HFFc6 (cell line): Measurements from ENCODE around the gene PKD2L2. TPM values are rescaled to one million over a fixed set of nuclear protein-coding genes. Genes with fewer than 3 reads are reported as not detected.
"Not testable (repeated sequence)": the region's sequence is repeated elsewhere in the genome, so short reads cannot be mapped to it uniquely, and the experiment has no call there.

ENCODE experiments used
- DNase-seq: peaks from one replicate; pipeline ENCODE4 v3.0.0-alpha.2; 2018
- H3K27ac Mint-ChIP-seq: 2 replicates; pipeline ENCODE4 v1.8.0; 2020; ENCODE audit warnings: mild to moderate bottlenecking, mixed read lengths
- H3K27me3 Mint-ChIP-seq: 2 replicates; pipeline ENCODE4 v1.8.0; 2021; ENCODE audit warnings: mild to moderate bottlenecking, moderate library complexity, mixed read lengths; ENCODE audit not compliant: insufficient read depth
- H3K36me3 Mint-ChIP-seq: 2 replicates; pipeline ENCODE4 v1.8.0; 2021; ENCODE audit warnings: low read depth, mixed read lengths
- H3K4me1 Mint-ChIP-seq: 2 replicates; pipeline ENCODE4 v1.8.0; 2020; ENCODE audit warnings: low read depth, mixed read lengths
- H3K4me3 Mint-ChIP-seq: 2 replicates; pipeline ENCODE4 v1.8.0; 2020; ENCODE audit warnings: mild to moderate bottlenecking, moderate library complexity, mixed read lengths
- H3K9me3 Mint-ChIP-seq: 2 replicates; pipeline ENCODE4 v1.8.0; 2020; ENCODE audit warnings: mild to moderate bottlenecking, mixed read lengths
- CTCF ChIP-seq: fragments of 200-600 bp; sonication (generic); IDR thresholded peaks from 2 replicates; pipeline ENCODE4 v1.5.0; 2021; ENCODE audit warnings: antibody characterized with exemption, mild to moderate bottlenecking
- total RNA-seq, 6 experiments: library from RNA; stranded (reverse); fragmentation: NEBNext Ultra II Directional; extraction: Animal tissue kit (Norgen Biotek cat#: 25700); gene quantifications; 2 replicates in 1 of 6; 3 replicates in 5 of 6; pipeline ENCODE4 v1.2.3, GENCODE V29; 2021

PKD2L2 gene
- total RNA-seq, 6 experiments from 2014 or later: not detected

- TF ChIP-seq CTCF: no peak
- no peaks in the 10 kb centered on the region for H3K4me1 Mint-ChIP-seq
- DNase-seq: no peak
- H3K36me3 Mint-ChIP-seq: no peaks in the 10 kb centered on the region
- H3K9me3 Mint-ChIP-seq: no peaks in the 10 kb centered on the region
- H3K27me3 Mint-ChIP-seq: peaks cover 12% of the 10 kb centered on the region; the same call in 1 of the 2 replicates
- H3K27ac Mint-ChIP-seq: no peak overlapping the region
- H3K4me3 Mint-ChIP-seq: no peak overlapping the region
Observed at GRCh38 chr5:137856201-137856600, 33.1 kb upstream of the PKD2L2 start.

GRCh38 chr5:137856916-137857862 is 32.1 kb upstream of the PKD2L2 start:
- H3K36me3 Mint-ChIP-seq: no peaks in the 10 kb centered on the region
- H3K27ac Mint-ChIP-seq: no peak overlapping the region
- H3K4me3 Mint-ChIP-seq: no peak overlapping the region
- no peaks in the 10 kb centered on the region for H3K9me3 Mint-ChIP-seq
- H3K27me3 Mint-ChIP-seq: peaks cover 12% of the 10 kb centered on the region; the same call in 1 of the 2 replicates
- no peaks in the 10 kb centered on the region for H3K4me1 Mint-ChIP-seq
- DNase-seq: no peak
- no peak for TF ChIP-seq CTCF

DNA sequence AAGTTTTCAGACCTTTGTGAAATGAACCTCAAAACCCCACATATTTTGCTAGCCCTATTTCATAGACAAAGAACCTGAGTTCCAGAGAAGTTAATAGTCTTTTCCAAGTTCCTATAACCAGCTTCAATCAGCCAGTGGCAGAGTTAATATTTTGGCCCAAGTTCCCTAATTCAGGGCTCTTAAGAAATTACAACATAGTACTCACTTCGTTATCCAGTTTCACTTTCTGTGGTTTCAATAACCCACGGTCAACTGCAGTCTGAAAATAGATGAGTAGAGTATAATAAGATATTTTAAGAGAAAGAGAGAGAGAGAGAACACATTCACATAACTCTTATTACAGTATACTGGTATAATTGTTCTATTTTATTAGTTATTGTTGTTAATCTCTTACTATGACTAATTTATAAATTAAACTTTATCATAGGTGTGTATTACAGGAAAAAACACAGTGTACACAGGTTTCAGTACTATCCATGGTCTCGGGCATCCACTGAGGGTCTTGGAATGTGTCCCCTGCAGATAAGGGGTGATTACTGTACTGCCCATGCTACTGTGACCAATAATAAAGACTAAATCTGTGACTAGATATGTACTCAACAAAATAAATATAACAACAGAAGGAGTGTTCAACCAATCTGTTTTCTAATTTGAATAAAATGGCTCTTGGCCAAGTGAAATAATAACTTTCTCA is 30.9 kb upstream of the PKD2L2 start:
- Mint-ChIP-seq H3K36me3 (no peaks in the 10 kb centered on the region), H3K4me1 (no peaks in the 10 kb centered on the region), H3K9me3 (no peaks in the 10 kb centered on the region), H3K27ac (no peak overlapping the region), H3K27me3 (peaks cover 13% of the 10 kb centered on the region; the same call in 1 of the 2 replicates), H3K4me3 (peak overlapping the region; percentile 41; the same call in 1 of the 2 replicates)
- TF ChIP-seq CTCF: no peak
- DNase-seq: no peak

DNA sequence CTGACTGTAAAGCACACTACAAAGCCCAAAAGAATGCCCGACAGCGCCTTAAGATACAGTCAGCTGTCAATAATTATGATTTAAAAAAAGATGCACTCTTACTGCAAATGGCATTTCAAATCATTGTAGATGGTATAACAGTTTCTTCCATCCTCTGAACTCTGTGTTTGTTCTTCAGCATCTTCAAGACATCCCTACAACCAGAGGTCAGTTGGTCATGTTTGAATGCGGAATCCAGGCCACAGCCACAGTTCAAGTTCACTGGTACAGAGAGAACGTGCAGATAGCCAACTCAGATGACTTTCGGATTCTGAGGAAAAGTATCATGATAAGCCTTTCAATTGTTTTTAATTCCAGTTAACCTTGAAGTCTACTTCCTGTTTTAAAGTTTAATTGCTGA is 30.3 kb upstream of the PKD2L2 start:
- Mint-ChIP-seq H3K4me3 (no peak overlapping the region), H3K27me3 (peaks cover 14% of the 10 kb centered on the region; the same call in 1 of the 2 replicates), H3K36me3 (no peaks in the 10 kb centered on the region), H3K27ac (no peak overlapping the region), H3K9me3 (no peaks in the 10 kb centered on the region), H3K4me1 (no peaks in the 10 kb centered on the region)
- no peak for DNase-seq
- no peak for TF ChIP-seq CTCF

GRCh38 chr5:137862251-137862650 is 27.0 kb upstream of the PKD2L2 start:
- H3K36me3 Mint-ChIP-seq: no peaks in the 10 kb centered on the region
- H3K4me1 Mint-ChIP-seq: no peaks in the 10 kb centered on the region
- TF ChIP-seq CTCF: no peak
- no peak overlapping the region for H3K4me3 Mint-ChIP-seq
- H3K27ac Mint-ChIP-seq: no peak overlapping the region
- H3K9me3 Mint-ChIP-seq: no peaks in the 10 kb centered on the region
- no peak for DNase-seq
- H3K27me3 Mint-ChIP-seq: peaks cover 12% of the 10 kb centered on the region; the same call in 1 of the 2 replicates

DNA sequence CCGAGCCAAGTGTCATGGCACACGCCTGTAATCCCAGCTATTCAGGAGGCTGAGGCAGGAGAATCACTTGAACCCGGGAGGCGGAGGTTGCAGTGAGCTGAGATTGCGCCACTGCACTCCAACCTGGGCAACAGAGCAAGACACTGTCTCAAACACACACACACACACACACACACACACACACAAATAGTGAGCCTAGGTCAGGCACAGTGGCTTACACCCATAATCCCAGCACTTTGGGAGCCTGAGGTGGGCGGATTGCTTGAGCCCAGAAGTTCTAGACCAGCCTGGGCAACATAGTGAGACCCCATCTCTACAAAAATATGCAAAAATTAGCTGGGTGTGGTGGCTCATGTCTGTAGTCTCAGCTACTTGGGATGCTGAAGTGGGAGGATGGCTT is 25.6 kb upstream of the PKD2L2 start:
- peaks cover 11% of the 10 kb centered on the region for H3K27me3 Mint-ChIP-seq
- not testable (repeated sequence) for H3K9me3 Mint-ChIP-seq, H3K4me3 Mint-ChIP-seq, H3K4me1 Mint-ChIP-seq, H3K27ac Mint-ChIP-seq, DNase-seq, H3K36me3 Mint-ChIP-seq
